Prostate gland (tissue), 2 donors: Measurements from ENCODE around the gene GNE.

Source experiments
- POLR2A ChIP-seq: fragments of 450-650 bp; IDR thresholded peaks from one replicate; pipeline ENCODE4 v1.6.1; 2016; ENCODE audit warnings: antibody characterized with exemption, mild to moderate bottlenecking
- POLR2AphosphoS5 ChIP-seq: sonication (generic); formaldehyde crosslinking; IDR thresholded peaks from one replicate; pipeline ENCODE4 v1.6.1; 2017; ENCODE audit warnings: antibody characterized with exemption
- TF ChIP-seq, protein P1 (sequence below), 4 experiments: fragments of 200-600 bp in 2 of 4; fragments of 450-650 bp in 2 of 4; sonication (generic) in 2 of 4; IDR thresholded peaks; 1 replicate in 3 of 4; 2 replicates in 1 of 4; pipeline ENCODE4 v1.5.1; 2016 to 2019; ENCODE audit warnings: antibody characterized with exemption in 4 of 4, mild to moderate bottlenecking in 2 of 4, moderate library complexity in 2 of 4

DNA sequence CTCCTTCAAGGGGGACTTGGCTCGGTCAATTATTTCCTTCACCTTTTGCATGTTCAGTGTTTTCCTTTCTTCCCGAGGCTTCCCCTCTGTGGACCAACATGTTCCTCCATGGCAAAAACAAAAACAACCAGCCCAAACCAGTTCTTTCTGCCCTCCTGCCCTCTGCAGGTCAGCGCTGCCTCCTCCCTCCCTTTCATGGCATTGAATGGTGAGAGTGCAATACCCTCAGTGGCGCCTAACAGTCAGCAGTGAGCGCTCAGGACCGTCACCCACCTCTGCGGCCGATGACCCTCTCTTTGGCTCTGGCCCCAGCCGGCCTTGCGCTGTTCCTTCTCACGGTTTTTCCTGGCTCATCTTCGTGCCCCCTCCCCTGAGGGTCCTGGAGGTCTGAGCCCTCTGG lies 34.4 kb upstream of the GNE start:
- TF ChIP-seq, protein P1, sequence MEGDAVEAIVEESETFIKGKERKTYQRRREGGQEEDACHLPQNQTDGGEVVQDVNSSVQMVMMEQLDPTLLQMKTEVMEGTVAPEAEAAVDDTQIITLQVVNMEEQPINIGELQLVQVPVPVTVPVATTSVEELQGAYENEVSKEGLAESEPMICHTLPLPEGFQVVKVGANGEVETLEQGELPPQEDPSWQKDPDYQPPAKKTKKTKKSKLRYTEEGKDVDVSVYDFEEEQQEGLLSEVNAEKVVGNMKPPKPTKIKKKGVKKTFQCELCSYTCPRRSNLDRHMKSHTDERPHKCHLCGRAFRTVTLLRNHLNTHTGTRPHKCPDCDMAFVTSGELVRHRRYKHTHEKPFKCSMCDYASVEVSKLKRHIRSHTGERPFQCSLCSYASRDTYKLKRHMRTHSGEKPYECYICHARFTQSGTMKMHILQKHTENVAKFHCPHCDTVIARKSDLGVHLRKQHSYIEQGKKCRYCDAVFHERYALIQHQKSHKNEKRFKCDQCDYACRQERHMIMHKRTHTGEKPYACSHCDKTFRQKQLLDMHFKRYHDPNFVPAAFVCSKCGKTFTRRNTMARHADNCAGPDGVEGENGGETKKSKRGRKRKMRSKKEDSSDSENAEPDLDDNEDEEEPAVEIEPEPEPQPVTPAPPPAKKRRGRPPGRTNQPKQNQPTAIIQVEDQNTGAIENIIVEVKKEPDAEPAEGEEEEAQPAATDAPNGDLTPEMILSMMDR (IDR thresholded peaks at IDR 0.05), result no peak
- no peak for TF ChIP-seq POLR2AphosphoS5
- no peak for TF ChIP-seq POLR2A
